Smooth muscle cell of the umbilical artery (primary cell): Measurements from ENCODE around the gene C2CD4B. TPM values are rescaled to one million over a fixed set of nuclear protein-coding genes. Genes with fewer than 3 reads are reported as not detected.

Source experiments
- total RNA-seq: library from RNA; depleted of rRNA; stranded (reverse); fragments of >200 nt; gene quantifications from 2 replicates; pipeline ENCODE4 v1.2.3, GENCODE V29; 2014

The C2CD4B gene
- not detected in 2 replicates for total RNA-seq

GRCh38 chr15:62165104-62165792 lies at the start of gene C2CD4B:
Gene C2CD4B, minus strand, starts transcription at chr15:62165285. Its CDS starts 301 bp downstream, at chr15:62164984.

Other genes with a start within 250 kb of the C2CD4B start
- gene VPS13C, start 104.8 kb downstream of the C2CD4B start, total RNA-seq = 73.3 and 78.4 TPM in 2 replicates
- not detected in 2 replicates for gene C2CD4A, start 98.3 kb downstream of the C2CD4B start, total RNA-seq
- gene TLN2, start 225.3 kb upstream of the C2CD4B start, total RNA-seq = 24.1 and 29.6 TPM in 2 replicates